NK-92 treated with Interleukin-12 subunit alpha and Interleukin-12 subunit beta, amount 100 ng/mL, for 24 hours (cell line): ENCODE measurements around the gene GABBR2.
"Not testable (repeated sequence)": the region's sequence is repeated elsewhere in the genome, so short reads cannot be mapped to it uniquely, and the experiment has no call there.

Experiments
- DNase-seq: peaks from one replicate; lab custom pipeline; 2025; lab: John Stamatoyannopoulos, UW

GABBR2 gene

GRCh38 chr9:98596486-98596885 lies 112.2 kb downstream of the GABBR2 start:
- DNase-seq: no peak

- no peak for DNase-seq
These were observed 114.1 kb downstream of the GABBR2 start for GRCh38 chr9:98594546-98595160.

- no peak for DNase-seq
These were observed 115.1 kb downstream of the GABBR2 start for GRCh38 chr9:98593354-98594253.

- no peak for DNase-seq
These were observed 117.0 kb downstream of the GABBR2 start for GRCh38 chr9:98591696-98592095.

GRCh38 chr9:98590101-98590500 lies 118.6 kb downstream of the GABBR2 start:
- DNase-seq: no peak

GRCh38 chr9:98589102-98589501 lies 119.6 kb downstream of the GABBR2 start:
- DNase-seq: no peak

GRCh38 chr9:98584853-98585438 lies 123.8 kb downstream of the GABBR2 start:
- not testable (repeated sequence) for DNase-seq

GRCh38 chr9:98584059-98584458 lies 124.7 kb downstream of the GABBR2 start:
- DNase-seq: peak; percentile 37

- DNase-seq: no peak
These were observed 125.3 kb downstream of the GABBR2 start for GRCh38 chr9:98583417-98583816.

GRCh38 chr9:98580956-98581355 lies 127.8 kb downstream of the GABBR2 start:
- DNase-seq: no peak

- no peak for DNase-seq
These were observed 129.0 kb downstream of the GABBR2 start for GRCh38 chr9:98579700-98580099.

- no peak for DNase-seq
These were observed 131.3 kb downstream of the GABBR2 start for GRCh38 chr9:98577446-98577845.

GRCh38 chr9:98576859-98577258 lies 131.9 kb downstream of the GABBR2 start:
- DNase-seq: no peak

GRCh38 chr9:98576354-98576753 lies 132.4 kb downstream of the GABBR2 start:
- DNase-seq: no peak

GRCh38 chr9:98575379-98576346 lies 133.1 kb downstream of the GABBR2 start:
- peak; percentile 79 for DNase-seq

- no peak for DNase-seq
These were observed 134.9 kb downstream of the GABBR2 start for GRCh38 chr9:98573749-98574278.

GRCh38 chr9:98572796-98573195 lies 135.9 kb downstream of the GABBR2 start:
- DNase-seq: no peak

- DNase-seq: no peak
These were observed 136.6 kb downstream of the GABBR2 start for GRCh38 chr9:98572054-98572627.

GRCh38 chr9:98571643-98572042 lies 137.1 kb downstream of the GABBR2 start:
- no peak for DNase-seq

GRCh38 chr9:98570663-98571440 lies 137.9 kb downstream of the GABBR2 start:
- DNase-seq: no peak
